ENCODE data around the gene LPAR4. TPM values are rescaled to one million over a fixed set of nuclear protein-coding genes. Genes with fewer than 3 reads are reported as not detected.
"Not testable (repeated sequence)": the region's sequence is repeated elsewhere in the genome, so short reads cannot be mapped to it uniquely, and the experiment has no call there.

LPAR4 gene
- total and polyA plus RNA-seq, 9 donors: 0.96 to 3.0 (median 2.4) TPM

GRCh38 chrX:78796916-78797315 is 49.4 kb downstream of the LPAR4 start:
- H3K27ac ChIP-seq: no peak overlapping the region
- 77 to 100% (median 84%) methylated on average over 1 of the region's 1 CpG for WGBS, 3 donors
- TF ChIP-seq CTCF (IDR thresholded peaks at IDR 0.05) (no peak), POLR2A (IDR thresholded peaks at IDR 0.05) (no peak), EP300 (IDR thresholded peaks at IDR 0.05) (no peak)
- no peaks in the 10 kb centered on the region for H3K36me3 ChIP-seq
- H3K4me3 ChIP-seq: no peak overlapping the region
- no peaks in the 10 kb centered on the region for H3K4me1 ChIP-seq (ENCODE audit: insufficient read depth)
- no peaks in the 10 kb centered on the region for H3K27me3 ChIP-seq
- no peaks in the 10 kb centered on the region for H3K9me3 ChIP-seq
- no peak for DNase-seq
- intact Hi-C loops (cut with DNase I): no loop called here

- no peak overlapping the region for H3K27ac ChIP-seq
- H3K27me3 ChIP-seq: no peaks in the 10 kb centered on the region
- H3K36me3 ChIP-seq: no peaks in the 10 kb centered on the region
- TF ChIP-seq POLR2A (IDR thresholded peaks at IDR 0.05) (no peak), CTCF (IDR thresholded peaks at IDR 0.05) (no peak), EP300 (IDR thresholded peaks at IDR 0.05) (no peak)
- no peak for DNase-seq
- no peaks in the 10 kb centered on the region for H3K9me3 ChIP-seq
- no peaks in the 10 kb centered on the region for H3K4me1 ChIP-seq (ENCODE audit: insufficient read depth)
- intact Hi-C loops (cut with DNase I): no loop called here
- WGBS, 3 donors: 40 to 52% (median 47%) methylated on average over 2 of the region's 2 CpGs
- H3K4me3 ChIP-seq: no peak overlapping the region
These were observed 52.6 kb downstream of the LPAR4 start for GRCh38 chrX:78800114-78800513.

DNA sequence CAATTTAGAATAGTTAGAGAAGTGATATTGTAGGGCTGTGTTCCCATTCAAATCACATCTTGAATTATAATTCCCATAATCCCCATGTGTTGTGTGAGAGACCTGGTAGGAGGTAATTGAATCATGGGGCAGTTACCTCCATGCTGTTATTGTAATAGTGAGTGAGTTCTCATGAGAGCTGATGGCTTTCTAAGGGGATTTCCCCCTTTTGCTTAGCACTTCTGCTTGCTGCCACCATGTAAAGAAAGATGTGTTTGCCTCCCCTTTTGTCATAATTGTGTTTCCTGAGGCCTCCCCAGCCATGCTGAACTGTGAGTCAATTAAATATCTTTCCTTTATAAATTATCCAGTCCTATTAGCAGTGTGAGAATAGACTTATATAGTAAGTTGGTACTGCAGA is 53.2 kb downstream of the LPAR4 start:
- H3K36me3 ChIP-seq: no peaks in the 10 kb centered on the region
- intact Hi-C loops (cut with DNase I): no loop called here

GRCh38 chrX:78801522-78801921 is 54.0 kb downstream of the LPAR4 start:
- 63 to 73% (median 64%) methylated on average over 2 of the region's 2 CpGs for WGBS, 3 donors
- DNase-seq: no peak

More for the DNA sequence above, 53.2 kb downstream of the LPAR4 start:
- no peaks in the 10 kb centered on the region for H3K4me1 ChIP-seq (ENCODE audit: insufficient read depth)
- TF ChIP-seq POLR2A (IDR thresholded peaks at IDR 0.05) (no peak), CTCF (IDR thresholded peaks at IDR 0.05) (no peak), EP300 (IDR thresholded peaks at IDR 0.05) (no peak)
- no peaks in the 10 kb centered on the region for H3K27me3 ChIP-seq
- DNase-seq: no peak
- H3K4me3 ChIP-seq: no peak overlapping the region
- H3K9me3 ChIP-seq: no peaks in the 10 kb centered on the region
- no peak overlapping the region for H3K27ac ChIP-seq

GRCh38 chrX:78802526-78802925 is 55.0 kb downstream of the LPAR4 start:
- H3K9me3 ChIP-seq; H3K27me3 ChIP-seq; H3K4me3 ChIP-seq; intact Hi-C loops (cut with DNase I); H3K36me3 ChIP-seq; DNase-seq; H3K27ac ChIP-seq; H3K4me1 ChIP-seq (ENCODE audit: insufficient read depth): not testable (repeated sequence)
- 62 to 75% (median 67%) methylated on average over 3 of the region's 3 CpGs for WGBS, 3 donors

More at GRCh38 chrX:78801522-78801921, 54.0 kb downstream of the LPAR4 start:
- no peak overlapping the region for H3K4me3 ChIP-seq
- H3K4me1 ChIP-seq (ENCODE audit: insufficient read depth): no peaks in the 10 kb centered on the region
- H3K36me3 ChIP-seq: no peaks in the 10 kb centered on the region
- no peak overlapping the region for H3K27ac ChIP-seq
- no peak for TF ChIP-seq CTCF (IDR thresholded peaks at IDR 0.05)
- TF ChIP-seq EP300 (IDR thresholded peaks at IDR 0.05): no peak
- no peak for TF ChIP-seq POLR2A (IDR thresholded peaks at IDR 0.05)
- intact Hi-C loops (cut with DNase I): no loop called here
- no peaks in the 10 kb centered on the region for H3K9me3 ChIP-seq
- no peaks in the 10 kb centered on the region for H3K27me3 ChIP-seq

Other genes starting within 250 kb of the LPAR4 start
- under 1 TPM in 2 of 7 donors, not detected in 5; 0.12 to 0.23 TPM for gene RTL3, start 88.4 kb upstream of the LPAR4 start, total RNA-seq
- gene RTL3, start 88.4 kb upstream of the LPAR4 start, polyA plus RNA-seq: under 1 TPM; 0.02 to 0.53 TPM
- gene P2RY10, start 197.7 kb downstream of the LPAR4 start, total RNA-seq: under 1 TPM in 4 of 7 donors, not detected in 3; 0.23 to 0.54 (median 0.28) TPM
- 1 to 10 TPM in 1 of 2 donors, under 1 TPM in 1; 0.11 to 1.9 TPM for gene P2RY10, start 197.7 kb downstream of the LPAR4 start, polyA plus RNA-seq